OCI-LY3 (cell line): ENCODE results near the gene DPYSL4.

Experiments used
- H2AFZ ChIP-seq: fragments of 200-600, 300-600 bp; shearing (Covaris generic); 2 replicates; pipeline ENCODE4 v1.6.0; 2014; ENCODE audit warnings: antibody characterized with exemption, low read depth, low read length
- H3K27ac ChIP-seq: fragments of 200-600, 300-600 bp; sonication (generic); 2 replicates; pipeline ENCODE4 v1.5.1; 2014; ENCODE audit warnings: mild to moderate bottlenecking, low read length, moderate library complexity, mixed read lengths
- H3K27me3 ChIP-seq: fragments of 200-600, 300-600 bp; sonication (generic); 2 replicates; pipeline ENCODE4 v1.6.1; 2014; ENCODE audit warnings: low read depth, low read length, mixed read lengths
- H3K36me3 ChIP-seq: fragments of 200-600, 300-600 bp; sonication (generic); replicated peaks from 2 replicates; pipeline ENCODE3; 2014; ENCODE audit warnings: low read depth, low read length, mixed read lengths
- H3K4me1 ChIP-seq: fragments of 300-600, 200-600 bp; sonication (generic); 2 replicates; pipeline ENCODE4 v1.6.1; 2014; ENCODE audit warnings: low read length, mixed read lengths
- H3K4me2 ChIP-seq: fragments of 200-600, 300-600 bp; sonication (generic); 2 replicates; pipeline ENCODE4 v1.6.1; 2014; ENCODE audit warnings: low read length, mixed read lengths
- H3K4me3 ChIP-seq: fragments of 300-600, 200-600 bp; sonication (generic); 2 replicates; pipeline ENCODE4 v1.5.1; 2014; ENCODE audit warnings: antibody characterized with exemption, mild to moderate bottlenecking, low read length, moderate library complexity
- H3K79me2 ChIP-seq: fragments of 300-600, 200-600 bp; shearing (Covaris generic); 2 replicates; pipeline ENCODE4 v1.6.1; 2014; ENCODE audit warnings: mild to moderate bottlenecking, low read length, mixed read lengths
- H3K9ac ChIP-seq: fragments of 300-600, 200-600 bp; shearing (Covaris generic); 2 replicates; pipeline ENCODE4 v1.6.0; 2014; ENCODE audit warnings: mild to moderate bottlenecking, low read length, moderate library complexity
- H3K9me3 ChIP-seq: fragments of 200-600, 300-600 bp; shearing (Covaris generic); 2 replicates; pipeline ENCODE4 v1.6.1; 2014; ENCODE audit warnings: low read length, mixed read lengths; ENCODE audit not compliant: insufficient read depth
- H4K20me1 ChIP-seq: fragments of 200-600, 300-600 bp; sonication (generic); 2 replicates; pipeline ENCODE4 v1.6.1; 2016; ENCODE audit warnings: low read length, mixed read lengths; ENCODE audit not compliant: insufficient read depth
- CTCF ChIP-seq: fragments of 200-600, 300-600 bp; sonication (generic); IDR thresholded peaks from 2 replicates; pipeline ENCODE4 v1.5.1; 2014; ENCODE audit warnings: antibody characterized with exemption, low read length, low read depth
- EZH2phosphoT487 ChIP-seq: fragments of 200-600 bp; shearing (Covaris generic); IDR thresholded peaks from 2 replicates; pipeline ENCODE4 v1.6.1; 2018; ENCODE audit warnings: antibody characterized with exemption, mixed run types, low read depth

DPYSL4 gene

GRCh38 chr10:132225849-132226205 is 39.1 kb downstream of the DPYSL4 start:
- no peaks in the 10 kb centered on the region for H3K9me3 ChIP-seq
- no peaks in the 10 kb centered on the region; the same call in 1 of the 2 replicates for H3K4me1 ChIP-seq
- no peaks in the 10 kb centered on the region for H3K79me2 ChIP-seq
- H3K27me3 ChIP-seq, result no peaks in the 10 kb centered on the region
- no peak overlapping the region for H3K4me3 ChIP-seq
- H3K4me2 ChIP-seq, result no peak overlapping the region
- no peaks in the 10 kb centered on the region for H3K36me3 ChIP-seq
- no peak overlapping the region for H3K27ac ChIP-seq
- no peak overlapping the region for H3K9ac ChIP-seq
- H4K20me1 ChIP-seq, result no peaks in the 10 kb centered on the region
- TF ChIP-seq CTCF, result no peak
- TF ChIP-seq EZH2phosphoT487, result no peak
- H2AFZ ChIP-seq, result no peak overlapping the region

- no peaks in the 10 kb centered on the region for H3K27me3 ChIP-seq
Measured at GRCh38 chr10:132226586-132227405, 40.0 kb downstream of the DPYSL4 start.

GRCh38 chr10:132227851-132228390 is 41.2 kb downstream of the DPYSL4 start:
- no peaks in the 10 kb centered on the region for H3K27me3 ChIP-seq
- no peaks in the 10 kb centered on the region for H3K36me3 ChIP-seq
- H3K4me1 ChIP-seq, result peaks cover 12% of the 10 kb centered on the region
- no peak overlapping the region for H3K9ac ChIP-seq
- no peak for TF ChIP-seq EZH2phosphoT487
- no peak for TF ChIP-seq CTCF
- H3K4me2 ChIP-seq, result no peak overlapping the region
- H3K9me3 ChIP-seq, result no peaks in the 10 kb centered on the region
- no peaks in the 10 kb centered on the region for H4K20me1 ChIP-seq
- no peak overlapping the region for H2AFZ ChIP-seq
- H3K79me2 ChIP-seq, result no peaks in the 10 kb centered on the region
- no peak overlapping the region for H3K4me3 ChIP-seq
- no peak overlapping the region for H3K27ac ChIP-seq

More at GRCh38 chr10:132226586-132227405, 40.0 kb downstream of the DPYSL4 start:
- no peak overlapping the region for H3K9ac ChIP-seq
- TF ChIP-seq EZH2phosphoT487, result no peak
- TF ChIP-seq CTCF, result no peak
- peaks cover under 1% of the 10 kb centered on the region for H3K4me1 ChIP-seq
- H3K36me3 ChIP-seq, result no peaks in the 10 kb centered on the region
- no peak overlapping the region for H3K27ac ChIP-seq
- H3K4me3 ChIP-seq, result no peak overlapping the region
- no peak overlapping the region for H3K4me2 ChIP-seq
- no peaks in the 10 kb centered on the region for H4K20me1 ChIP-seq
- H3K79me2 ChIP-seq, result no peaks in the 10 kb centered on the region
- H2AFZ ChIP-seq, result no peak overlapping the region
- H3K9me3 ChIP-seq, result no peaks in the 10 kb centered on the region

GRCh38 chr10:132228616-132229015 is 41.9 kb downstream of the DPYSL4 start:
- H3K27ac ChIP-seq, result no peak overlapping the region
- no peaks in the 10 kb centered on the region for H3K27me3 ChIP-seq
- no peaks in the 10 kb centered on the region for H3K9me3 ChIP-seq
- no peak overlapping the region for H2AFZ ChIP-seq
- TF ChIP-seq CTCF (no peak), EZH2phosphoT487 (no peak)
- no peak overlapping the region for H3K9ac ChIP-seq
- H3K4me3 ChIP-seq, result no peak overlapping the region
- H3K4me2 ChIP-seq, result no peak overlapping the region
- no peaks in the 10 kb centered on the region for H4K20me1 ChIP-seq
- no peaks in the 10 kb centered on the region for H3K36me3 ChIP-seq
- peaks cover 13% of the 10 kb centered on the region for H3K4me1 ChIP-seq
- no peaks in the 10 kb centered on the region for H3K79me2 ChIP-seq
